ENCODE results near the gene ATP13A1. TPM values are rescaled to one million over a fixed set of nuclear protein-coding genes. Genes with fewer than 3 reads are reported as not detected.
A peak's percentile ranks its signal among the peaks of the same experiment; 100 is the strongest.

The ATP13A1 gene
- total and polyA plus RNA-seq, 2 of the 8 experiments (the other 6 are each of a cell fraction or from before 2014, with no cell fraction given), result 33.0 to 64.2 TPM

- Histone ChIP-seq H3K23me2 (ENCODE audit: low read depth, low read length) (no peaks in the 10 kb centered on the region), H3K79me2 (ENCODE audit: control insufficient read depth in 1 of 2, insufficient read depth in 2 of 2, low read length in 2 of 2) (peaks cover 0 to 3% of the 10 kb centered on the region in 2 experiments; a peak in 1 of 4 replicates), H3K36me3 (ENCODE audit: control insufficient read depth in 2 of 4, insufficient read depth in 4 of 4, low read length in 3 of 4) (peaks cover 10 to 64% (median 35%) of the 10 kb centered on the region in 4 experiments), H3K9me3 (ENCODE audit: insufficient read depth in 2 of 2, low read depth in 1 of 2, low read length in 1 of 2) (peaks cover 83 to 92% of the 10 kb centered on the region in 2 experiments), H4K91ac (replicated peaks; ENCODE audit: insufficient read length, low read length) (no peak overlapping the region), H3K9ac (replicated peaks in 1 of 4; ENCODE audit: extremely low read depth in 1 of 4, low read depth in 3 of 4, low read length in 3 of 4) (no peak overlapping the region), H2AFZ (ENCODE audit: low read length) (no peak overlapping the region), H2AK5ac (ENCODE audit: low read depth, low read length) (no peak overlapping the region), H3K56ac (replicated peaks; ENCODE audit: insufficient read length, low read depth, low read length) (no peak overlapping the region), H3K4me3 (ENCODE audit: extremely low read depth in 1 of 4, insufficient read depth in 2 of 4, low read depth in 3 of 4, low read length in 4 of 4) (peak overlapping the region in 1 of 4 experiments; percentile 15; a peak in 1 of 8 replicates), H3K14ac (ENCODE audit: insufficient read length) (no peak overlapping the region), H4K20me1 (replicated peaks in 1 of 2; ENCODE audit: control insufficient read depth in 1 of 2, insufficient read depth in 2 of 2, low read length in 2 of 2) (no peaks in the 10 kb centered on the region), H4K8ac (ENCODE audit: extremely low read depth, insufficient read depth, low read length) (no peak overlapping the region; the same call in 1 of the 2 replicates), H3K4me2 (ENCODE audit: insufficient read depth in 1 of 2, low read depth in 2 of 2, low read length in 2 of 2) (no peak overlapping the region), H2BK15ac (ENCODE audit: low read length) (no peak overlapping the region), H2BK5ac (ENCODE audit: low read depth, low read length) (no peak overlapping the region), H3K27me3 (replicated peaks in 1 of 4; ENCODE audit: control insufficient read depth in 3 of 4, extremely low read depth in 1 of 4, insufficient read depth in 3 of 4, low read length in 3 of 4) (no peaks in the 10 kb centered on the region), H2BK120ac (replicated peaks; ENCODE audit: low read depth, low read length) (no peak overlapping the region), H3K4ac (replicated peaks; ENCODE audit: insufficient read length, low read depth, low read length) (no peak overlapping the region), H3K18ac (ENCODE audit: extremely low read depth, low read length) (no peak overlapping the region), H2BK20ac (ENCODE audit: low read length) (no peak overlapping the region), H3K27ac (ENCODE audit: low read depth, low read length) (no peak overlapping the region), H2BK12ac (ENCODE audit: low read depth, low read length) (no peak overlapping the region), H3K23ac (ENCODE audit: insufficient read length) (no peak overlapping the region), H3K4me1 (replicated peaks in 1 of 4; ENCODE audit: control insufficient read depth in 3 of 4, insufficient read depth in 4 of 4, low read length in 3 of 4) (no peaks in the 10 kb centered on the region), H4K5ac (ENCODE audit: insufficient read length, low read depth, low read length) (no peak overlapping the region), H3K79me1 (ENCODE audit: low read depth, low read length) (no peaks in the 10 kb centered on the region; the same call in 1 of the 2 replicates)
- FAIRE-seq (no peak), DNase-seq (ENCODE audit: low read depth in 1 of 2, low spot score in 2 of 2) (no peak)
- ChIA-PET CTCF (ENCODE audit: partially characterized antibody) (interaction anchor here (0.5 kb wide), 1 partner anchor 49 kb away, joined by 3 read pairs; no protein-coding TSS in a partner anchor), POLR2A (ENCODE audit: partially characterized antibody) (no interaction called here)
- TF ChIP-seq CHD2 (IDR thresholded peaks at IDR 0.05; ENCODE audit: low read length) (no peak), ZNF274 (IDR thresholded peaks at IDR 0.05; ENCODE audit: borderline replicate concordance, extremely low read depth, low read length) (peak; percentile 82)
- WGBS, 2 experiments (ENCODE audit: extremely low coverage in 1 of 2, insufficient coverage in 1 of 2, insufficient read length in 1 of 2, insufficient replicate concordance in 2 of 2, low coverage in 1 of 2, low lambda C conversion rate in 2 of 2, missing lambda C conversion rate in 1 of 2), result 92% methylated on average over 10 of the region's 10 CpGs; no CpG with 5 or more reads in 1 of the 2 experiments
Observed at GRCh38 chr19:19711934-19712828, 48.7 kb upstream of the ATP13A1 start.
